NT2/D1 (cell line): Measurements from ENCODE around the gene ANTKMT.

Source experiments
- DNase-seq: peaks from one replicate; pipeline ENCODE4 v3.0.0-alpha.2; 2011; ENCODE audit warnings: low read depth, low spot score
- H3K27me3 ChIP-seq: 2 replicates; pipeline ENCODE4 v1.6.0; 2011; ENCODE audit warnings: mild to moderate bottlenecking; ENCODE audit not compliant: insufficient read length, insufficient read depth
- H3K36me3 ChIP-seq: 2 replicates; pipeline ENCODE4 v1.6.1; 2011; ENCODE audit warnings: mild to moderate bottlenecking, low read length, mixed read lengths; ENCODE audit not compliant: insufficient read depth, insufficient read length
- H3K4me1 ChIP-seq: 2 replicates; pipeline ENCODE4 v1.5.1; 2011; ENCODE audit not compliant: insufficient read depth, insufficient read length
- H3K4me3 ChIP-seq: 2 replicates; pipeline ENCODE4 v1.5.1; 2011; ENCODE audit warnings: low read depth; ENCODE audit not compliant: insufficient read length
- H3K9ac ChIP-seq: 2 replicates; pipeline ENCODE4 v1.6.0; 2011; ENCODE audit warnings: low read depth; ENCODE audit not compliant: insufficient read length
- H3K9me3 ChIP-seq: 2 replicates; pipeline ENCODE4 v1.5.1; 2011; ENCODE audit warnings: mild to moderate bottlenecking, low read length; ENCODE audit not compliant: insufficient read depth
- SUZ12 ChIP-seq: IDR thresholded peaks from 2 replicates; pipeline ENCODE4 v1.6.1; 2011; ENCODE audit not compliant: insufficient read length, insufficient read depth; ENCODE audit errors: extremely low read depth
- YY1 ChIP-seq: IDR thresholded peaks from 2 replicates; pipeline ENCODE4 v1.6.1; 2011; ENCODE audit not compliant: insufficient read length, insufficient read depth
- ZNF274 ChIP-seq: IDR thresholded peaks from 2 replicates; pipeline ENCODE4 v1.6.1; 2011; ENCODE audit warnings: mild to moderate bottlenecking, low read depth, low read length

Gene ANTKMT

GRCh38 chr16:764184-764750 is 43.3 kb downstream of the ANTKMT start:
- DNase-seq = no peak
- no peaks in the 10 kb centered on the region for H3K36me3 ChIP-seq
- H3K9me3 ChIP-seq = no peaks in the 10 kb centered on the region
- H3K4me3 ChIP-seq = no peak overlapping the region
- H3K4me1 ChIP-seq = peaks cover 34% of the 10 kb centered on the region
- TF ChIP-seq YY1 (no peak), ZNF274 (no peak), SUZ12 (no peak)
- no peaks in the 10 kb centered on the region for H3K27me3 ChIP-seq
- no peak overlapping the region for H3K9ac ChIP-seq

DNA sequence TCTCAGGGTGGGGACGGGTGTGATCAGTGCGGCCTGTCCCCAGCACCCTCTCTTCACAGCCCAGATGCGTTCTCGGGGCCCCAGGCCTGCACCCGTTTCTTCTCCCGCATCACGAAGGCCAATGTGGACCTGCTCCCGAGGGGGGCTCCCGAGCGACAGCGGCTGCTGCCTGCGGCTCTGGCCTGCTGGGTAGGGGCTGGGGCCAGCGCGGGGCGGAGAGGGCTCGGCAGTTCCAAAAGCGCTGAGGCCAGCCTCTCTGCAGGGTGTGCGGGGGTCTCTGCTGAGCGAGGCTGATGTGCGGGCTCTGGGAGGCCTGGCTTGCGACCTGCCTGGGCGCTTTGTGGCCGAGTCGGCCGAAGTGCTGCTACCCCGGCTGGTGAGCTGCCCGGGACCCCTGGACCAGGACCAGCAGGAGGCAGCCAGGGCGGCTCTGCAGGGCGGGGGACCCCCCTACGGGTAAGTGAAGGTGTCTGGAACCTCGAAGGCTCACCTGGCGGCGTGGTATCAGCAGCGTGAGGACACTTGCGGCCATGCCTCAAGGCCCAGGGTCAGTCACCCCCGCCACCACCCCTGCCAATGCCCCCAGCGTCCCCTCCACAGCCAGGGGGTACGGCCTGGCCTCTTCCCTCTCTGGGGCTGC is 44.0 kb downstream of the ANTKMT start:
- H3K27me3 ChIP-seq = no peaks in the 10 kb centered on the region
- peaks cover 33% of the 10 kb centered on the region for H3K4me1 ChIP-seq
- TF ChIP-seq SUZ12 = no peak
- TF ChIP-seq ZNF274 = no peak
- TF ChIP-seq YY1 = no peak
- no peak for DNase-seq
- H3K9me3 ChIP-seq = no peaks in the 10 kb centered on the region
- peak overlapping the region; percentile 21 for H3K9ac ChIP-seq
- no peaks in the 10 kb centered on the region for H3K36me3 ChIP-seq
- no peak overlapping the region for H3K4me3 ChIP-seq

DNA sequence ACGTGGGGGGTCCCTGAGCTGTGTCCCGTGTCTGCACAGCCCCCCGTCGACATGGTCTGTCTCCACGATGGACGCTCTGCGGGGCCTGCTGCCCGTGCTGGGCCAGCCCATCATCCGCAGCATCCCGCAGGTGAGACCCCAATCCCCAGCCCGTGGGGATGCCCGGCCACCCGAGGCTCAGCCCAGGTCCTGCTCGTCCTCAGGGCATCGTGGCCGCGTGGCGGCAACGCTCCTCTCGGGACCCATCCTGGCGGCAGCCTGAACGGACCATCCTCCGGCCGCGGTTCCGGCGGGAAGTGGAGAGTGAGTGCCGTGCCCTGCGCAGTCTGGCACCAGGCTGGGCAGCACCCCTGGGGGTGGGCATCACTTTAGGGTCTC is 44.5 kb downstream of the ANTKMT start:
- H3K36me3 ChIP-seq = no peaks in the 10 kb centered on the region
- no peak overlapping the region for H3K9ac ChIP-seq
- no peak overlapping the region for H3K4me3 ChIP-seq
- H3K27me3 ChIP-seq = no peaks in the 10 kb centered on the region
- no peaks in the 10 kb centered on the region for H3K9me3 ChIP-seq
- DNase-seq = no peak
- peaks cover 29% of the 10 kb centered on the region for H3K4me1 ChIP-seq
- TF ChIP-seq SUZ12 = no peak
- TF ChIP-seq YY1 = no peak
- no peak for TF ChIP-seq ZNF274

DNA sequence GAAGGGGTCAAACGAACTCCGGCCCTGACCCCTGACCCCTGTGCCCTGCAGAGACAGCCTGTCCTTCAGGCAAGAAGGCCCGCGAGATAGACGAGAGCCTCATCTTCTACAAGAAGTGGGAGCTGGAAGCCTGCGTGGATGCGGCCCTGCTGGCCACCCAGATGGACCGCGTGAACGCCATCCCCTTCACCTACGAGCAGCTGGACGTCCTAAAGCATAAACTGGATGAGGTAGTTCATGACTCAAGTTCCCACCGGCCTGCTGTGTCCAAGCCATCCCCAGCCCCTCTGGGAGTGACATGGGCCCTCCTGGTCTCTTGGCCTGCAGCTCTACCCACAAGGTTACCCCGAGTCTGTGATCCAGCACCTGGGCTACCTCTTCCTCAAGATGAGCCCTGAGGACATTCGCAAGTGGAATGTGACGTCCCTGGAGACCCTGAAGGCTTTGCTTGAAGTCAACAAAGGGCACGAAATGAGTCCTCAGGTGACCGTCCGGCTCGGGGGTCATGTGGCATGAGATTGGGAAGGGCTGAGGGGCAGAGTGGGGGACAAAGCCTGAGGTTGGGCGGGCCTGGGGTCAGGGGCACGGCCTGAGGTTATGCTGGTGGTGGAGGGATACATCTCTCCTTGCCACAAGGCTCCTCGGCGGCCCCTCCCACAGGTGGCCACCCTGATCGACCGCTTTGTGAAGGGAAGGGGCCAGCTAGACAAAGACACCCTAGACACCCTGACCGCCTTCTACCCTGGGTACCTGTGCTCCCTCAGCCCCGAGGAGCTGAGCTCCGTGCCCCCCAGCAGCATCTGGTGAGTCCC is 45.3 kb downstream of the ANTKMT start:
- Histone ChIP-seq H3K27me3 (no peaks in the 10 kb centered on the region), H3K4me3 (no peak overlapping the region), H3K36me3 (no peaks in the 10 kb centered on the region), H3K9ac (no peak overlapping the region), H3K4me1 (peaks cover 24% of the 10 kb centered on the region), H3K9me3 (no peaks in the 10 kb centered on the region)
- DNase-seq = no peak
- TF ChIP-seq ZNF274 = no peak

DNA sequence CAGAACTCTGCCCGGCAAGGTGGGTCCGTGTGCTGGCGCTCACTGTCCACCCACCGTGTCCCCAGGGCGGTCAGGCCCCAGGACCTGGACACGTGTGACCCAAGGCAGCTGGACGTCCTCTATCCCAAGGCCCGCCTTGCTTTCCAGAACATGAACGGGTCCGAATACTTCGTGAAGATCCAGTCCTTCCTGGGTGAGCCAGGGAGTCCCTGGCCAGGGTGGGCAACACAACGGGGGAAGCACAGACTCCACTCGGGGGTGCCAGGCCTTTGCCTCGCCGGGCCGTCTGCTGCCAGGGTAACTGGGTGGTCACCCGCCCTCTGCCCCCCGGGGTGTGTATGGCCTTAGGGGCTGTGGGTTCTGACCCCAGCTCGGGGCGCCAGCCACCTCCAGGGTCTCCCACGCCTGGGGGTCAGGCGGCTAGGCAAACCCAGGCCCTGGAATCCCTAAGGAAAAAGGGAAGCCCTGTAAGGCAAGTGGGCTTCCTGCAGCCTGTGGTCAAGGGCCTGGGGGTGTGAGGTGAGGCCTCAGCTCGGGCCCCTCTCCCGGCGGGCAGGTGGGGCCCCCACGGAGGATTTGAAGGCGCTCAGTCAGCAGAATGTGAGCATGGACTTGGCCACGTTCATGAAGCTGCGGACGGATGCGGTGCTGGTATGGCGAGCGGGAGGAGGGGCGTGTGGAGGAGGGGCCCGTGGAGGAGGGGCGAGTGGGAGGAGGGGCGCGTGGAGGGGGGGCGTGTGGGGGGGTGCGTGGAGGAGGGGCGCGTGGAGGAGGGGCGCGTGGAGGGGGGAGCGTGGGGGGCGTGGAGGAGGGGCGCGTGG is 46.1 kb downstream of the ANTKMT start:
- Histone ChIP-seq H3K4me1 (peaks cover 23% of the 10 kb centered on the region), H3K27me3 (no peaks in the 10 kb centered on the region), H3K9ac (no peak overlapping the region), H3K4me3 (no peak overlapping the region), H3K9me3 (no peaks in the 10 kb centered on the region), H3K36me3 (no peaks in the 10 kb centered on the region)
- no peak for TF ChIP-seq SUZ12
- no peak for DNase-seq

DNA sequence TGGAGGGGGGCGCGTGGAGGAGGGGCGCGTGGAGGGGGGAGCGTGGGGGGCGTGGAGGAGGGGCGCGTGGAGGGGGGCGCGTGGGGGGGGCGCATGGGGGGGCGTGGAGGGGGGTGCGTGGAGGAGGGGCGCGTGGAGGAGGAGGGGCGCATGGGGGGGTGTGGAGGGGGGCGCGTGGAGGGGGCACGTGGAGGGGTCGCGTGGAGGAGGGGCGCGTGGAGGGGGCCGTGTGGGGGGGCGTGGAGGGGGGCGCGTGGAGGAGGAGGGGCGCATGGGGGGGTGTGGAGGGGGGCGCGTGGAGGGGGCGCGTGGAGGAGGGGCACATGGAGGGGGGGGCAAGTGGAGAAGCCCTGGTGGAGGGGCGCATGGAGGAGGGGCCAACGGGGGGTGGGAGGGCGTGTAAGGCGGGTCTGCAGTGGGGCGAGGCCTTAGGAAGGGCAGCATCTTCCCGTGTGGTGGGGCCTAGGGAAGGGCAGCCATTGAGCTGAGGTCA is 46.8 kb downstream of the ANTKMT start:
- DNase-seq = no peak
- Histone ChIP-seq H3K9ac (no peak overlapping the region), H3K27me3 (no peaks in the 10 kb centered on the region), H3K4me1 (peaks cover 19% of the 10 kb centered on the region), H3K36me3 (no peaks in the 10 kb centered on the region), H3K4me3 (no peak overlapping the region), H3K9me3 (no peaks in the 10 kb centered on the region)
- TF ChIP-seq ZNF274 = no peak
- no peak for TF ChIP-seq YY1
- TF ChIP-seq SUZ12 = no peak

DNA sequence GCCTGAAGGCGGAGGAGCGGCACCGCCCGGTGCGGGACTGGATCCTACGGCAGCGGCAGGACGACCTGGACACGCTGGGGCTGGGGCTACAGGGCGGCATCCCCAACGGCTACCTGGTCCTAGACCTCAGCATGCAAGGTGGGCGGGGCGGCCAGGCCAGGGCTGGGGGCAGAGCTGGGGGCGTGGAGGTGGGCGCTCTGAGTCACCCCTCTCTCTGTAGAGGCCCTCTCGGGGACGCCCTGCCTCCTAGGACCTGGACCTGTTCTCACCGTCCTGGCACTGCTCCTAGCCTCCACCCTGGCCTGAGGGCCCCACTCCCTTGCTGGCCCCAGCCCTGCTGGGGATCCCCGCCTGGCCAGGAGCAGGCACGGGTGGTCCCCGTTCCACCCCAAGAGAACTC is 47.5 kb downstream of the ANTKMT start:
- Histone ChIP-seq H3K36me3 (no peaks in the 10 kb centered on the region), H3K9me3 (no peaks in the 10 kb centered on the region), H3K9ac (no peak overlapping the region), H3K4me3 (no peak overlapping the region), H3K4me1 (peaks cover 21% of the 10 kb centered on the region), H3K27me3 (no peaks in the 10 kb centered on the region)
- DNase-seq = no peak
- TF ChIP-seq ZNF274 (no peak), SUZ12 (no peak), YY1 (no peak)
